Ovary (tissue), 3 donors: ENCODE measurements around the gene NELL1.

ENCODE experiments used
- EP300 ChIP-seq: sonication (generic); formaldehyde crosslinking; IDR thresholded peaks from one replicate; pipeline ENCODE4 v1.6.1; 2017; ENCODE audit warnings: antibody characterized with exemption
- POLR2A ChIP-seq: fragments of 450-650 bp; IDR thresholded peaks from one replicate; pipeline ENCODE4 v1.6.1; 2017; ENCODE audit warnings: antibody characterized with exemption, mild to moderate bottlenecking, moderate library complexity
- TF ChIP-seq, protein P1 (sequence below), 3 donors: fragments of 450-650 bp in 2 of 3; fragments of 200-600 bp in 1 of 3; IDR thresholded peaks; one replicate each; pipeline versions ENCODE4 v1.5.1 to v1.8.0; 2016 to 2022; ENCODE audit warnings: antibody characterized with exemption in 3 of 3, mild to moderate bottlenecking in 1 of 3
- donor health status: DM: no; HTN: no; CAD: no.

DNA sequence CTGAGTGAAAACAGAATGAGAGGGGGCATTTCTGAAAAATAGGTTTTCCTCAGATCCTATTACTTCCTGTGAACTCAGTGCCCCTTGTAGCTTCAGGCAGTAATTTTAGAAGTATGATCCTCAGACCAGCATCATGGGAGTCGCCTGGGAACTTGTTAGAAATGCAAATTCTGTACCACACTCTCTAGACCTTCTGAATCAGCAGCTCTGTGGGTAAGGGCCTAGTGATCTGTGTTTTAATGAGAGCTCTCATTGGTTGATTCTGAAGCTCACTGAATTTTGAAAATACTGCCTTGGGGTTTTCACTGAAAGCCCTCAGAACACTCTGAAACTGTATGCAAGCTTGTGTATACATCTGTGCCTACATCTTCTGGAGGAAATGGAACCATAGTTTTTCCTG is 876.3 kb downstream of the NELL1 start:
- no peak for TF ChIP-seq POLR2A
- TF ChIP-seq, protein P1, sequence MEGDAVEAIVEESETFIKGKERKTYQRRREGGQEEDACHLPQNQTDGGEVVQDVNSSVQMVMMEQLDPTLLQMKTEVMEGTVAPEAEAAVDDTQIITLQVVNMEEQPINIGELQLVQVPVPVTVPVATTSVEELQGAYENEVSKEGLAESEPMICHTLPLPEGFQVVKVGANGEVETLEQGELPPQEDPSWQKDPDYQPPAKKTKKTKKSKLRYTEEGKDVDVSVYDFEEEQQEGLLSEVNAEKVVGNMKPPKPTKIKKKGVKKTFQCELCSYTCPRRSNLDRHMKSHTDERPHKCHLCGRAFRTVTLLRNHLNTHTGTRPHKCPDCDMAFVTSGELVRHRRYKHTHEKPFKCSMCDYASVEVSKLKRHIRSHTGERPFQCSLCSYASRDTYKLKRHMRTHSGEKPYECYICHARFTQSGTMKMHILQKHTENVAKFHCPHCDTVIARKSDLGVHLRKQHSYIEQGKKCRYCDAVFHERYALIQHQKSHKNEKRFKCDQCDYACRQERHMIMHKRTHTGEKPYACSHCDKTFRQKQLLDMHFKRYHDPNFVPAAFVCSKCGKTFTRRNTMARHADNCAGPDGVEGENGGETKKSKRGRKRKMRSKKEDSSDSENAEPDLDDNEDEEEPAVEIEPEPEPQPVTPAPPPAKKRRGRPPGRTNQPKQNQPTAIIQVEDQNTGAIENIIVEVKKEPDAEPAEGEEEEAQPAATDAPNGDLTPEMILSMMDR (IDR thresholded peaks at IDR 0.05) = no peak
- TF ChIP-seq EP300 = no peak
